Measurements from ENCODE around the gene WDR3.

Gene WDR3

DNA sequence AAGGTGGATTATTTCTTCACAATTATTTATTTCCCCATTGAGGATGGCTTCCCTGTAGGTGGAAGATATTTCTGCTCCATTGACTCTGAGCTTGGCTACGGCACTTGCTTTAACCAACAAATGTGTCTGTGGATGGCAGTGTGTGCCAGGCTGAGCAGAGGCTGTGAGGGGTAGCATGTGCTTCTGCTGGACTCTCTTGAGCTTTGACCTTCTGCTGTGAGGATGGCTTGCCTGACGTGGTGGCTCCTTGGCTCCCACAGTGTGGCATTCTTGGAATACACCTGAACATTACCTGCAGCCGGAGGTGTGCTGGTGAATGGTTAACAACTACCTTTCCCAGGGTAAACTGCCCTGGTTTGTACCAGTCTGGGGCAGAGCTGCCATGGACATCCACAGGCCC is 46.8 kb downstream of the WDR3 start:
- H3K4me3 ChIP-seq (ENCODE audit: low read length), result no peak overlapping the region
- no peak for TF ChIP-seq ZNF274 (IDR thresholded peaks at IDR 0.05; ENCODE audit: low read depth, low read length)

DNA sequence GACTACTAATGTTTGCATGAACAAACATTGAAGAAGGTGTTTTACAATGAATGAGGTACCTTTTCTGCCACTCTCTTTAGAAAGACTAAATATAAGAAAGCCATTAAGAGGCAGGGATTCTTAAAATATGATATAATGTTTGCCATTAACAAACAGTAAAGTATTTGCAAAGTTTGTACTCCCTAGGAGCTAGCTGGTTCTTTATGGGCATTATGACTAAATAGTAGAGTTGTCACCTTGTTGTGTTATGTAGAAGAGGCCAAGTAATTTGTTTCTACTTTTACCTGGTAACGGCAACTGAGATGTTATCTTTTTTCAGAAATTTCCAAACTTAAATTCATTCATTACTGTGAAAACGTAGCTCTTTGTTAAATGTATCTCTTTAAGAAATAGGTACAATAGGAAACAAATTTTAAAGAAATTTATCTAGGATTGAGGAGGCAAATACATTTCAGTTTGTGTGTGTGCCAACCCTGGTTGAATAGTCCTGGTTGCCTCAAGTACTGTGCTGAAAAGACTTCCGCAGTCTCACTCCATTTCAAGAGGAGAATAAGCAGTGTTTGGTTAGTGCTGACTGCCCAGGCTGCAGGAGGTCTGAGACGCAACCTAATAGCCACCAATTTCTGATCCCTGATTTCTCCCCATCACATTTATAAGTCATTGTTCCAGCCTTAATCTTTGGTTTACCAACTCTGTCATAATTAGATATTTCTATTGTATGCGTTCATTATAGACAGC is 52.1 kb downstream of the WDR3 start:
- TF ChIP-seq ZNF274 (IDR thresholded peaks at IDR 0.05; ENCODE audit: low read depth, low read length), result no peak
- H3K4me3 ChIP-seq (ENCODE audit: low read length), result no peak overlapping the region

DNA sequence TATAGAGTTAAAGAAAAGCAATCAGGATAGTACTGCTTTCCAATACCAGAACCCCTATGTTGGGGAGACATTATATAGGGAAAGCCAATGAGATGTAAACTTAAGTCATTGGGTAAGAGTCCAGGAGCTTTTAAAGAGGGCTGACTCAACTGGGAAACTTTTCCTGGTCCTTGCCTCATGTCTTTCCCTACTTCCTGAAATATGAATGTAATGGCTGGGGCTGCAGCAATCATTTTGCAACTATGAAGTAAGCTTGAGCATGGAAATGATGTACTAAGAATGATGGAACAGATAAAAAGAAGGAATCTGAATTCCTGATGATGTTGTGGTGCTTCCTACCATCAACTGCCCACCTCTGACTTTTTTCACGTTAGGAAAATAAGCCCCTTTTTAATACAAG is 55.7 kb downstream of the WDR3 start:
- no peak overlapping the region for H3K4me3 ChIP-seq (ENCODE audit: low read length)
- no peak for TF ChIP-seq ZNF274 (IDR thresholded peaks at IDR 0.05; ENCODE audit: low read depth, low read length)

DNA sequence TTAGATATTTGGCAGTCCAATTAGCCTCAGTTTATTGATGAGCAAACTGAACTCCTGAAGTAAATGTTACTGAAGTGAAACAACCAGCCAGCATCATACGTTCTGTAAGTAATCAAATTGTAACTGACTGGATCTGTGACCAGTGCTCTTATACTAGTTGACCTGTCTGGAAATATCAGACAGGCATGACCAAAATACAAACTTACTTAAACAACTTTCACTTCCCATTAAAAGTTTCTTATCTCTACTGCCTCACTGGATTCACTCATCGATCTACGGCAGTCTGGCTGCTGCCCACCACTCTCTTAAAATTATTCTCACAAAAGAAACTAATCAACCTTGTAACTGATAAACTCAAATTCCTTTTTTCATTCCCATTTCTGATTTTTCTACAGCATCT is 56.4 kb downstream of the WDR3 start:
- H3K4me3 ChIP-seq (ENCODE audit: low read length), result no peak overlapping the region
- TF ChIP-seq ZNF274 (IDR thresholded peaks at IDR 0.05; ENCODE audit: low read depth, low read length), result no peak

DNA sequence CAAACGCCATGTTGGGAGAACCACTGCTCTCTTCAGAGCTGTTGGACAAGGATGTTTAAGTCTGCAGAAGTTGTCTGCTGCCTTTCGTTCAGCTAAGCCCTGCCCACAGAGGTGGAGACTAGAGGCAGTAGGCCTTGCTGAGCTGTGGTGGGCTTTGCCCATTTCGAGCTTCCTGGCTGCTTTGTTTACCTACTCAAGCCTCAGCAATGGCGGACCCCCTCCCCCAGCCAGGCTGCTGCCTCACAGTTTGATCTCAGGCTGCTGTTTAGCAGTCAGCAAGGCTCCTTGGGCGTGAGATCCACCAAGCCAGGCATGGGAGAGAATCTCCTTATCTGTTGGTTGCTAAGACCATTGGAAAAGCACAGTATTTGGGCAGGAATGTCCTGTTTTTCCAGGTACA is 74.8 kb downstream of the WDR3 start:
- no peak for TF ChIP-seq ZNF274 (IDR thresholded peaks at IDR 0.05; ENCODE audit: low read depth, low read length)
- H3K4me3 ChIP-seq (ENCODE audit: low read length), result no peak overlapping the region

DNA sequence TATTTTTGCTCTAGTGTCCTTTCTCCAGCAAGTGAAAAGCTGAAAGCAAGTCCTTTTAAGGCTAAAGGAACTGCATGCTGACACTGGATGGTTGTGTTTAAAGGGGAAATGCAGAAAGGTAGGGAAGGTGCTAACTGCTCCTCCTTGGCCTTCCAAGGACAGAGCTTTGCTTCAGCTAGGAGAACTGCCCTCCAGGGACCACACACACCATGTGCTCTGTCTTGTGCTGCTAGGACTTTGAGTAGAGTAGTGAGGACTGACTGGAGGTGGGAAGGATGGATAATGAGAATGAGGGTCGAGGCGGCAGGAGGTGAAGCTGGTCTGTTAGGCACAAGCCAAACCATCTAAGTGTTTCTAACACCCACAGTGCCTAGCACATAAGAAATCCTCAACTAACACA is 77.9 kb downstream of the WDR3 start:
- TF ChIP-seq ZNF274 (IDR thresholded peaks at IDR 0.05; ENCODE audit: low read depth, low read length), result no peak
- no peak overlapping the region for H3K4me3 ChIP-seq (ENCODE audit: low read length)

DNA sequence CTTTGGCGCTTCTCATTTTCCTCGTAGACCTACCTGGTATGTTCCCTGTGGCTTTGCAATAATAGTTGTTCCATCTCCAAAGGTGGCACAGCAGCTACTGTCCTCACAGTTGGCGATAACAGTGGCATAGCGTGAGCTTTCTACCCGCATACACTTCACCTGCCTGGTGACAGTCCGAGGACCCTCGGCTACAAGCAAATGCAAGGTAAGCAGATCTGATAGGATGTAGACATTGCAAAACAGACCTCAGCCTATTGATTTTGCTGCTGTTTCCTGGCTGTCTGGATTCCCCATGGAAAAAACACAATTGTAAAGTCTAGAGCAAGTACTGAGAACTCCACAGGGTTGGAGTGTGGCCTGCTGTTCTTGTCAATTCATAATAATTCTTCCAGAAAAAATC is 78.5 kb downstream of the WDR3 start:
- TF ChIP-seq ZNF274 (IDR thresholded peaks at IDR 0.05; ENCODE audit: low read depth, low read length), result no peak
- H3K4me3 ChIP-seq (ENCODE audit: low read length), result no peak overlapping the region

DNA sequence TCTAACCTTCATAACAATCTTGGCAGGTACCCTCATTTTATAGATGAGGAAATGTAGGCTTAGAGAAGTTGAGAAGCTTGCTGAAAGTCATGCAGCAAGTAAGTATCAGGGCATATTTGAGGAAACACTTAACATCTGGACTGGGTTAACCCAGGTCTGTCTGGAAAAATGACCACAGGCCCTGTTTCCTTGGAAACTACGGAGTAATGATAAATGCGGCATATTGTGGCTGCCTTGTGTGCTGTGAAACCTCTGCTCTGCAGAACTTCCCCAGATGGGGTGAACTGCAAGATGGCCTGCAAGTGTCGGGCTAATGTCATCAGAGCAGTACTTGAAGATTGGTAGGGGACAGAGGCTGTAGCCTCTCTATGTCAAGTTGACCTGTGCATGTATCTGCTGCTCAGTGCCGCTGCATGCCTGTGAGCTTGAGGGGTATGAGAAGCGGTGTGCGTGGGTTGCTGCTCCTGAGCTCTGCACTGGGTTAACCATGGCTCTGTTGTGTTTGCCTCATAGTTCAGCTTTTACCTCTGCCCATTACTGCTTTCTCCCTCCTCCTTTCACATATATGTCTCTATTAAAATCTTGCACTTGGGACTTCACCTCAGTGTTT is 83.1 kb downstream of the WDR3 start:
- no peak overlapping the region for H3K4me3 ChIP-seq (ENCODE audit: low read length)

DNA sequence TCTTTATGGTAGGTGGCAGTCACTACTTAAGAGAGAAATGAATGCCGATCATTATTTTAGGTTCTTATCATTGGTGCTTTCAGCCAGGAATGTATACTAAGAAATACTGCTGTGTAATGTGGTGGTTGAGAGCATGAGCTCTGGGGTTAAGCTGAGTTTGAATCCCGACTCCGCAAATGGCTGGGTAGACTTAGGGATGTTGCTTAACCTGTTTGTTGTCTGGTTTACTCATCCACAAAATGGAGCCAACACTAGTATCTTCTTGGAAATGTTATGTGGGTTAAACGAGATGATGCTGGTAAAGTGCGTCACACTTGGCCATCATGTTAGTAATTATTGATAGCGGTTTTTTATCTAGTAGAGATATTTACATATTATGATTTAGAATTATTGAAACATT is 83.8 kb downstream of the WDR3 start:
- no peak for TF ChIP-seq ZNF274 (IDR thresholded peaks at IDR 0.05; ENCODE audit: low read depth, low read length)
- no peak overlapping the region for H3K4me3 ChIP-seq (ENCODE audit: low read length)

More for the DNA sequence above, 83.1 kb downstream of the WDR3 start:
- no peak for TF ChIP-seq ZNF274 (IDR thresholded peaks at IDR 0.05; ENCODE audit: low read depth, low read length)

DNA sequence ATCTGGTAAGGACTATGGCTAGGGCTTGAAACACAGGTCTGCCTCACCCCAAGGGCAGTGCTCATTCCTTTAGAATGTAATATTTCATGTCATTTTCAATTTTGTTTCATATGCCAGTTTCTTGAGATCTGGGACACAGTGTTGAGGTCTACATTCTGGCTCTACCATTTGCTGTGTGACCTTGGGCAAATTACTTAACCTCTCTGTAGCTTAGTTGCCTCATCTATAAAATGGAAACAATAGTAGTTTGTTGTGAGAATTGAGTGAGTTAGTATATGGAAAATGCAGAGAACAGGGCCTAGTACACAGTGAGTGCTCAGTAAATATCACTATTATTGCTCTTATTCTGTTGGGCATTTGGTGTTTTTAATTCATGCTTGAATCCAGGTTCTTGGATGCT is 84.4 kb downstream of the WDR3 start:
- no peak overlapping the region for H3K4me3 ChIP-seq (ENCODE audit: low read length)
- no peak for TF ChIP-seq ZNF274 (IDR thresholded peaks at IDR 0.05; ENCODE audit: low read depth, low read length)

All from GM08714 (cell line).